Measurements from ENCODE around the gene F11R.
A peak's percentile ranks its signal among the peaks of the same experiment; 100 is the strongest.
"Not testable (repeated sequence)": the region's sequence is repeated elsewhere in the genome, so short reads cannot be mapped to it uniquely, and the experiment has no call there.

The F11R gene

GRCh38 chr1:161037661-161038522 lies 16.9 kb upstream of the F11R start:
- no peak overlapping the region for H3K9ac ChIP-seq (ENCODE audit: low read length)

GRCh38 chr1:161033751-161034150 lies 12.8 kb upstream of the F11R start:
- Histone ChIP-seq H3K9ac (ENCODE audit: low read length) (no peak overlapping the region), H3K36me3 (ENCODE audit: control insufficient read depth, insufficient read depth, low read length) (no peaks in the 10 kb centered on the region), H3K4me3 (ENCODE audit: low read length) (no peak overlapping the region), H3K27me3 (ENCODE audit: control insufficient read depth, insufficient read depth, low read length) (no peaks in the 10 kb centered on the region), H3K4me1 (ENCODE audit: control insufficient read depth, insufficient read depth, low read length) (no peaks in the 10 kb centered on the region), H3K27ac (ENCODE audit: low read depth, low read length) (no peak overlapping the region)

More at GRCh38 chr1:161037661-161038522, 16.9 kb upstream of the F11R start:
- H3K27me3 ChIP-seq (ENCODE audit: control insufficient read depth, insufficient read depth, low read length) = no peaks in the 10 kb centered on the region
- H3K36me3 ChIP-seq (ENCODE audit: control insufficient read depth, insufficient read depth, low read length) = peaks cover 31% of the 10 kb centered on the region
- no peak overlapping the region for H3K27ac ChIP-seq (ENCODE audit: low read depth, low read length)
- no peaks in the 10 kb centered on the region for H3K4me1 ChIP-seq (ENCODE audit: control insufficient read depth, insufficient read depth, low read length)
- peak overlapping the region; percentile 87 for H3K4me3 ChIP-seq (ENCODE audit: low read length)

- Histone ChIP-seq H3K4me3 (ENCODE audit: low read length) (no peak overlapping the region), H3K27me3 (ENCODE audit: control insufficient read depth, insufficient read depth, low read length) (no peaks in the 10 kb centered on the region), H3K9ac (ENCODE audit: low read length) (no peak overlapping the region), H3K4me1 (ENCODE audit: control insufficient read depth, insufficient read depth, low read length) (no peaks in the 10 kb centered on the region), H3K27ac (ENCODE audit: low read depth, low read length) (no peak overlapping the region), H3K36me3 (ENCODE audit: control insufficient read depth, insufficient read depth, low read length) (no peaks in the 10 kb centered on the region)
These were observed 11.5 kb upstream of the F11R start for GRCh38 chr1:161032409-161032808.

- H3K27me3 ChIP-seq (ENCODE audit: control insufficient read depth, insufficient read depth, low read length) = no peaks in the 10 kb centered on the region
- H3K27ac ChIP-seq (ENCODE audit: low read depth, low read length) = no peak overlapping the region
- no peaks in the 10 kb centered on the region for H3K4me1 ChIP-seq (ENCODE audit: control insufficient read depth, insufficient read depth, low read length)
- H3K9ac ChIP-seq (ENCODE audit: low read length) = no peak overlapping the region
- H3K36me3 ChIP-seq (ENCODE audit: control insufficient read depth, insufficient read depth, low read length) = no peaks in the 10 kb centered on the region
- no peak overlapping the region for H3K4me3 ChIP-seq (ENCODE audit: low read length)
These were observed 10.9 kb upstream of the F11R start for GRCh38 chr1:161031874-161032273.

- H3K9ac ChIP-seq (ENCODE audit: low read length); H3K4me1 ChIP-seq (ENCODE audit: control insufficient read depth, insufficient read depth, low read length); H3K4me3 ChIP-seq (ENCODE audit: low read length); H3K36me3 ChIP-seq (ENCODE audit: control insufficient read depth, insufficient read depth, low read length); H3K27ac ChIP-seq (ENCODE audit: low read depth, low read length); H3K27me3 ChIP-seq (ENCODE audit: control insufficient read depth, insufficient read depth, low read length): not testable (repeated sequence)
These were observed 8.5 kb upstream of the F11R start for GRCh38 chr1:161029466-161029865.

GRCh38 chr1:161026954-161027353 lies 6.0 kb upstream of the F11R start:
- not testable (repeated sequence) for H3K9ac ChIP-seq (ENCODE audit: low read length); H3K36me3 ChIP-seq (ENCODE audit: control insufficient read depth, insufficient read depth, low read length); H3K4me3 ChIP-seq (ENCODE audit: low read length); H3K4me1 ChIP-seq (ENCODE audit: control insufficient read depth, insufficient read depth, low read length); H3K27ac ChIP-seq (ENCODE audit: low read depth, low read length); H3K27me3 ChIP-seq (ENCODE audit: control insufficient read depth, insufficient read depth, low read length)

- not testable (repeated sequence) for H3K27me3 ChIP-seq (ENCODE audit: control insufficient read depth, insufficient read depth, low read length); H3K27ac ChIP-seq (ENCODE audit: low read depth, low read length); H3K9ac ChIP-seq (ENCODE audit: low read length); H3K36me3 ChIP-seq (ENCODE audit: control insufficient read depth, insufficient read depth, low read length); H3K4me3 ChIP-seq (ENCODE audit: low read length); H3K4me1 ChIP-seq (ENCODE audit: control insufficient read depth, insufficient read depth, low read length)
These were observed 1.5 kb upstream of the F11R start for GRCh38 chr1:161022432-161022831.

- Histone ChIP-seq H3K27me3 (ENCODE audit: control insufficient read depth, insufficient read depth, low read length) (peaks cover 5% of the 10 kb centered on the region), H3K9ac (ENCODE audit: low read length) (no peak overlapping the region), H3K4me3 (ENCODE audit: low read length) (no peak overlapping the region), H3K27ac (ENCODE audit: low read depth, low read length) (no peak overlapping the region), H3K36me3 (ENCODE audit: control insufficient read depth, insufficient read depth, low read length) (no peaks in the 10 kb centered on the region), H3K4me1 (ENCODE audit: control insufficient read depth, insufficient read depth, low read length) (no peaks in the 10 kb centered on the region)
These were observed 1.0 kb upstream of the F11R start for GRCh38 chr1:161021970-161022353.

GRCh38 chr1:161021165-161021969 lies 415 bp upstream of the F11R start:
- Histone ChIP-seq H3K27me3 (ENCODE audit: control insufficient read depth, insufficient read depth, low read length) (peaks cover 5% of the 10 kb centered on the region), H3K36me3 (ENCODE audit: control insufficient read depth, insufficient read depth, low read length) (no peaks in the 10 kb centered on the region), H3K4me3 (ENCODE audit: low read length) (peak overlapping the region; percentile 88), H3K27ac (ENCODE audit: low read depth, low read length) (no peak overlapping the region), H3K9ac (ENCODE audit: low read length) (no peak overlapping the region), H3K4me1 (ENCODE audit: control insufficient read depth, insufficient read depth, low read length) (no peaks in the 10 kb centered on the region)

- Histone ChIP-seq H3K27me3 (ENCODE audit: control insufficient read depth, insufficient read depth, low read length) (peaks cover 5% of the 10 kb centered on the region), H3K9ac (ENCODE audit: low read length) (peak overlapping the region; percentile 12), H3K27ac (ENCODE audit: low read depth, low read length) (peak overlapping the region; percentile 14), H3K36me3 (ENCODE audit: control insufficient read depth, insufficient read depth, low read length) (no peaks in the 10 kb centered on the region), H3K4me1 (ENCODE audit: control insufficient read depth, insufficient read depth, low read length) (no peaks in the 10 kb centered on the region), H3K4me3 (ENCODE audit: low read length) (peak overlapping the region; percentile 88)
These were observed 1.0 kb downstream of the F11R start for GRCh38 chr1:161019751-161020495.

- H3K9ac ChIP-seq (ENCODE audit: low read length); H3K36me3 ChIP-seq (ENCODE audit: control insufficient read depth, insufficient read depth, low read length); H3K27me3 ChIP-seq (ENCODE audit: control insufficient read depth, insufficient read depth, low read length); H3K4me1 ChIP-seq (ENCODE audit: control insufficient read depth, insufficient read depth, low read length); H3K27ac ChIP-seq (ENCODE audit: low read depth, low read length): not testable (repeated sequence)
- peak overlapping the region; percentile 88 for H3K4me3 ChIP-seq (ENCODE audit: low read length)
These were observed 1.8 kb downstream of the F11R start for GRCh38 chr1:161019111-161019660.

GRCh38 chr1:161018631-161018930 lies 2.4 kb downstream of the F11R start:
- H3K9ac ChIP-seq (ENCODE audit: low read length) = no peak overlapping the region
- H3K36me3 ChIP-seq (ENCODE audit: control insufficient read depth, insufficient read depth, low read length) = no peaks in the 10 kb centered on the region
- no peaks in the 10 kb centered on the region for H3K4me1 ChIP-seq (ENCODE audit: control insufficient read depth, insufficient read depth, low read length)
- H3K27ac ChIP-seq (ENCODE audit: low read depth, low read length) = no peak overlapping the region
- H3K27me3 ChIP-seq (ENCODE audit: control insufficient read depth, insufficient read depth, low read length) = peaks cover 5% of the 10 kb centered on the region
- no peak overlapping the region for H3K4me3 ChIP-seq (ENCODE audit: low read length)

Measured in rectal smooth muscle tissue (tissue), 1 donor.